Lung (tissue), 12 donors: ENCODE measurements around the gene FGD5. TPM values are rescaled to one million over a fixed set of nuclear protein-coding genes. Genes with fewer than 3 reads are reported as not detected.
"Not testable (repeated sequence)": the region's sequence is repeated elsewhere in the genome, so short reads cannot be mapped to it uniquely, and the experiment has no call there.

Source experiments
- ATAC-seq: fragments of 200-7000 bp; cut with Tn5 transposase; one replicate; pipeline ENCODE4 v1.9.1; 2020; ENCODE audit warnings: moderate number of reproducible peaks; ENCODE audit not compliant: insufficient read depth, low FRiP score
- DNase-seq, 3 donors: peaks; one replicate each; pipeline ENCODE4 v3.0.0-alpha.2; 2013 to 2017
- H3K27ac ChIP-seq, 2 donors: one replicate each; pipeline ENCODE4 v1.5.1; 2013; ENCODE audit warnings: mild to moderate bottlenecking in 2 of 2, moderate library complexity in 2 of 2, control low read depth in 1 of 2, inconsistent platforms in 1 of 2, low read depth in 1 of 2, low read length in 1 of 2
- H3K27me3 ChIP-seq, 3 donors: one replicate each; pipeline ENCODE4 v1.5.1; 2013; ENCODE audit warnings: low read length in 2 of 3; ENCODE audit not compliant: control insufficient read depth in 3 of 3, insufficient read depth in 3 of 3
- H3K36me3 ChIP-seq, 4 donors: one replicate each; pipeline ENCODE4 v1.5.1; 2013; ENCODE audit warnings: low read length in 4 of 4, mild to moderate bottlenecking in 1 of 4, moderate library complexity in 1 of 4; ENCODE audit not compliant: control insufficient read depth in 4 of 4, insufficient read depth in 4 of 4
- H3K4me1 ChIP-seq, 5 donors: one replicate each; pipeline ENCODE4 v1.5.1; 2013; ENCODE audit warnings: low read length in 5 of 5, mild to moderate bottlenecking in 2 of 5, moderate library complexity in 1 of 5; ENCODE audit not compliant: control insufficient read depth in 5 of 5, insufficient read depth in 5 of 5
- H3K4me3 ChIP-seq: one replicate; pipeline ENCODE4 v1.5.1; 2013; ENCODE audit warnings: mild to moderate bottlenecking, control low read depth, moderate library complexity
- H3K9ac ChIP-seq, 2 donors: one replicate each; pipeline ENCODE4 v1.5.1; 2013; ENCODE audit warnings: low read length in 2 of 2, control low read depth in 1 of 2; ENCODE audit not compliant: insufficient read depth in 1 of 2
- H3K9me3 ChIP-seq, 4 donors: one replicate each; pipeline ENCODE4 v1.5.1; 2013; ENCODE audit warnings: low read length in 3 of 4, mild to moderate bottlenecking in 1 of 4, moderate library complexity in 1 of 4; ENCODE audit not compliant: control insufficient read depth in 4 of 4, insufficient read depth in 3 of 4
- WGBS, 2 donors: extraction: QIAGEN DNeasy Blood & Tissue Kit; methylation state at CpG; one replicate each; pipeline ENCODE4 v1.1.7; 2013; 5-methylcytosine and 5-hydroxymethylcytosine counted together
- polyA plus RNA-seq, 2 donors: library from polyadenylated mRNA; stranded (reverse); fragments of 200-250 nt; gene quantifications; one replicate each; pipeline ENCODE4 v1.2.1, GENCODE V29; 2013
- total RNA-seq, 2 donors: library from RNA; depleted of rRNA in 1 of 2; stranded (reverse); fragments of >200 nt in 1 of 2; gene quantifications; one replicate each; pipeline ENCODE4 v1.2.1, GENCODE V29; 2014 to 2021
- TF ChIP-seq, protein P1 (sequence below): IDR thresholded peaks from 2 replicates; pipeline ENCODE4 v1.5.1; 2012; ENCODE audit warnings: mild to moderate bottlenecking; ENCODE audit errors: control extremely low read depth, extremely low read depth
- donor health status: control.
- donor health status: control.
- donor health status: Bipolar disorder and iron deficiency.
- donor health status: healthy.
- donor health status: DM: yes; HTN: yes; CAD: no.

The FGD5 gene
- total and polyA plus RNA-seq, 4 donors, result 14.6 to 58.5 (median 32.2) TPM

DNA sequence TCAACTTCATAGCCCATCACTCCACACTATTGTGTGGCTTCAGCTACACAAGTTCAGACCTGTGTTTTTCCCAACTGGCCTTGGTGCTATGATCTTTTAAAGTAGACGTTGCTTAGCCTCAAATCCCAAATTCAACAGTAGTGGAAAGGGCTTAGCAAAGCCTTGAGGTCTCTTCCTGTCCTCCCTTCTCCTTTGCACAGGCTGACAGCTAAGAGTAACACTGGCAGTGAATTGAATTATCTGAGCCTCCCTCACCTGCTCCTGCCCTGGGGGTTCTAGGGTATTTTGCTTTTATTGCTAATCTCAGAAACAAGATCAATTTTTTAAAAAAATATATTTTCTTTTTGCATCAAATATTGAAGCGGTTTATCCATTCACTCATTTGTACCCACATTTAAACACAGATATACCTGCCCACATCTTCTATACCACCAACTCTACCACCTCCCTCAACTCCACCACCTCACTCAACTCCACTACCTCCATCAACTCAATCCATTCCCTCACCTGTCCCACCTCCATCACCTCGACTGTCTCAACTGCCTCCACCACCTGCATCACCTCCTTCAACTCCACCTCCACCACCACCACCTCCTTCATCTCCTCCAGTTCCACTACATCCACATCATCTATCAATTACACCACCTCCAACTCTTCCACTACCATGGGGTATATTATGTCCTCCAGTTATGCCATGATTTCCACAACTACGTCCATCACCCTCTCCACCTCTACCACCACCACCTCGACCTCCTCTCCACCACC lies 10.1 kb upstream of the FGD5 start:
- Histone ChIP-seq H3K27ac (no peak overlapping the region), H3K4me3 (no peak overlapping the region), H3K4me1 (peaks cover 0 to 39% (median 4%) of the 10 kb centered on the region in 5 donors), H3K9ac (no peak overlapping the region), H3K27me3 (peaks cover 0 to 40% (median 0%) of the 10 kb centered on the region in 3 donors), H3K9me3 (no peaks in the 10 kb centered on the region), H3K36me3 (no peaks in the 10 kb centered on the region)
- WGBS, 2 donors, result 88 to 90% methylated on average over 5 of the region's 5 CpGs
- TF ChIP-seq, protein P1, sequence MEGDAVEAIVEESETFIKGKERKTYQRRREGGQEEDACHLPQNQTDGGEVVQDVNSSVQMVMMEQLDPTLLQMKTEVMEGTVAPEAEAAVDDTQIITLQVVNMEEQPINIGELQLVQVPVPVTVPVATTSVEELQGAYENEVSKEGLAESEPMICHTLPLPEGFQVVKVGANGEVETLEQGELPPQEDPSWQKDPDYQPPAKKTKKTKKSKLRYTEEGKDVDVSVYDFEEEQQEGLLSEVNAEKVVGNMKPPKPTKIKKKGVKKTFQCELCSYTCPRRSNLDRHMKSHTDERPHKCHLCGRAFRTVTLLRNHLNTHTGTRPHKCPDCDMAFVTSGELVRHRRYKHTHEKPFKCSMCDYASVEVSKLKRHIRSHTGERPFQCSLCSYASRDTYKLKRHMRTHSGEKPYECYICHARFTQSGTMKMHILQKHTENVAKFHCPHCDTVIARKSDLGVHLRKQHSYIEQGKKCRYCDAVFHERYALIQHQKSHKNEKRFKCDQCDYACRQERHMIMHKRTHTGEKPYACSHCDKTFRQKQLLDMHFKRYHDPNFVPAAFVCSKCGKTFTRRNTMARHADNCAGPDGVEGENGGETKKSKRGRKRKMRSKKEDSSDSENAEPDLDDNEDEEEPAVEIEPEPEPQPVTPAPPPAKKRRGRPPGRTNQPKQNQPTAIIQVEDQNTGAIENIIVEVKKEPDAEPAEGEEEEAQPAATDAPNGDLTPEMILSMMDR, result no peak
- no peak for ATAC-seq
- DNase-seq, result no peak

GRCh38 chr3:14809611-14810010 lies 9.2 kb upstream of the FGD5 start:
- Histone ChIP-seq H3K27me3 (peaks cover 0 to 40% (median 0%) of the 10 kb centered on the region in 3 donors), H3K4me1 (peaks cover 0 to 41% (median 10%) of the 10 kb centered on the region in 5 donors), H3K27ac (peak overlapping the region in 1 of 2 donors; percentile 82), H3K9ac (peak overlapping the region in 1 of 2 donors; percentile 69)
- H3K36me3 ChIP-seq, H3K4me3 ChIP-seq, DNase-seq, H3K9me3 ChIP-seq, ATAC-seq: not testable (repeated sequence)
- 62 to 81% methylated on average over 8 to 9 of the region's 9 CpGs for WGBS, 2 donors

GRCh38 chr3:14810070-14810791 lies 8.5 kb upstream of the FGD5 start:
- peaks cover 0 to 43% (median 0%) of the 10 kb centered on the region in 3 donors for H3K27me3 ChIP-seq
- DNase-seq (peak; percentile 63 to 84 (median 79)), ATAC-seq (no peak)
- H3K4me3 ChIP-seq, result peak overlapping the region; percentile 67
- no peaks in the 10 kb centered on the region for H3K36me3 ChIP-seq
- TF ChIP-seq, protein P1, result no peak
- peak overlapping the region in 1 of 2 donors; percentile 69 for H3K9ac ChIP-seq
- peaks cover 0 to 40% (median 8%) of the 10 kb centered on the region in 5 donors for H3K4me1 ChIP-seq
- H3K27ac ChIP-seq, result peak overlapping the region; percentile 78 to 87
- H3K9me3 ChIP-seq, result no peaks in the 10 kb centered on the region
- WGBS, 2 donors, result 4 to 13% methylated on average over 38 to 85 of the region's 85 CpGs
